Measurements from ENCODE around the gene CORO7.

GRCh38 chr16:4339455-4339854 lies 76.9 kb downstream of the CORO7 start:
- TF ChIP-seq CTCF (IDR thresholded peaks at IDR 0.05; ENCODE audit: low read length) (no peak), EZH2 (IDR thresholded peaks at IDR 0.05; ENCODE audit: borderline replicate concordance, low read length) (no peak)
